ENCODE data around the gene STK24.
"Not testable (repeated sequence)": the region's sequence is repeated elsewhere in the genome, so short reads cannot be mapped to it uniquely, and the experiment has no call there.

Gene STK24

DNA sequence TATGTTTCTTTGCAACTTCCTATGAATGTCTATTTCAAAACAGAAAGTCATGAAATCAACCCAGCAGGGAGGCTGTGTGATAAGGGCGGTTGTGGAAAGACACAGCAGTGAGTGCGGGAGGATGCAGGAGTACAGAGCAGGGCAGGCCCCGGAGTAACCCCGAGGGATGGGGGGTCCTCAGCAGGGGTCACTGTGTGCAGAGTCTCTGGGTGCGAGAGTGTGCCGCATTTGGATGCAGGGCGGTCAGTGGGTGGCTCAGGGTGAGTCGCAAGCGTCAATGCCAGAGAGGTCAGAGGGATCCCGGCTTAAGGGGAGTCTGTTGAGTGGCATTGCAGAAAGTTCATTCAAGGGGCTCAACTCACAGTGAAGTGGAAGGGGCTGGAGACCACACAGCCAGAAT lies 147.8 kb downstream of the STK24 start:
- Histone ChIP-seq H3K27me3 (ENCODE audit: insufficient read depth, low read length) (no peaks in the 10 kb centered on the region), H3K36me3 (ENCODE audit: insufficient read depth, low read depth, low read length) (peaks cover 42% of the 10 kb centered on the region), H3K27ac (ENCODE audit: low read length) (no peak overlapping the region), H3K4me1 (ENCODE audit: insufficient read depth, low read length) (no peaks in the 10 kb centered on the region), H3K9ac (ENCODE audit: low read depth, low read length) (no peak overlapping the region), H3K9me3 (ENCODE audit: insufficient read depth, low read depth, low read length) (no peaks in the 10 kb centered on the region), H3K4me3 (ENCODE audit: low read length) (no peak overlapping the region)

DNA sequence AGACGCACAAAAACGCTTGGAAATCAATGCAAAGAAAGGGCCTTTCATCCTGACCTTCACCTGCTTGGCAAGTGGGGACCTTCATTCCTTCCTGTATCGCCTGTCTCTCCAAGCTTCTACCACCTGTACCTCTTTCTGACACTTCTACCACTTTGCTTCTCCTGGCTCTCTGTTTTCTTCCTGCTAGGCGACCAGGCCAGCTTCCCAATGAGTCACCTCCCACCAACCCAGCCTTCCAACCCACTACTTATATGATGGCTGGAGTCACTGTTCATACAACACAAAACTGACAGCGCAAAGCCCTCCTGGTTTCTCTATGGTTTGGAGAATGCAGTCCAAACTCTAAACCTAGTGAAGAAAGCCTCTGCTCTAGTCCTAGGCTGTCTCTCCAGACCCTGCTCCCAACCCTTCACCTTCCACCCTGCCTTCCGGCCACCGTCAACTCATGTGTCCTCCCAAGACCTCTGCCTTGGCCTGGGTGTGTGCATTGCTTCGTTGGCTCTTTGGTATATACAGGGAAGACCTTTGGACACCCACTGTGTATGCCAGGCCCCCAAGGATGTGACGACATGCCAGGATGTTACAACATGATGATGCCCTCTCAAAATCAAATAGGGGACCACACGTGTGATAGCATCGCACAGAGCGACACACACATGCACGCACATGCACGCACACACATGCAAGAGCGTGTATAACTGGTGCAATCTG lies 148.5 kb downstream of the STK24 start:
- Histone ChIP-seq H3K4me3 (ENCODE audit: low read length) (no peak overlapping the region), H3K27ac (ENCODE audit: low read length) (no peak overlapping the region), H3K36me3 (ENCODE audit: insufficient read depth, low read depth, low read length) (peaks cover 42% of the 10 kb centered on the region), H3K27me3 (ENCODE audit: insufficient read depth, low read length) (no peaks in the 10 kb centered on the region), H3K9ac (ENCODE audit: low read depth, low read length) (no peak overlapping the region), H3K4me1 (ENCODE audit: insufficient read depth, low read length) (no peaks in the 10 kb centered on the region), H3K9me3 (ENCODE audit: insufficient read depth, low read depth, low read length) (no peaks in the 10 kb centered on the region)

DNA sequence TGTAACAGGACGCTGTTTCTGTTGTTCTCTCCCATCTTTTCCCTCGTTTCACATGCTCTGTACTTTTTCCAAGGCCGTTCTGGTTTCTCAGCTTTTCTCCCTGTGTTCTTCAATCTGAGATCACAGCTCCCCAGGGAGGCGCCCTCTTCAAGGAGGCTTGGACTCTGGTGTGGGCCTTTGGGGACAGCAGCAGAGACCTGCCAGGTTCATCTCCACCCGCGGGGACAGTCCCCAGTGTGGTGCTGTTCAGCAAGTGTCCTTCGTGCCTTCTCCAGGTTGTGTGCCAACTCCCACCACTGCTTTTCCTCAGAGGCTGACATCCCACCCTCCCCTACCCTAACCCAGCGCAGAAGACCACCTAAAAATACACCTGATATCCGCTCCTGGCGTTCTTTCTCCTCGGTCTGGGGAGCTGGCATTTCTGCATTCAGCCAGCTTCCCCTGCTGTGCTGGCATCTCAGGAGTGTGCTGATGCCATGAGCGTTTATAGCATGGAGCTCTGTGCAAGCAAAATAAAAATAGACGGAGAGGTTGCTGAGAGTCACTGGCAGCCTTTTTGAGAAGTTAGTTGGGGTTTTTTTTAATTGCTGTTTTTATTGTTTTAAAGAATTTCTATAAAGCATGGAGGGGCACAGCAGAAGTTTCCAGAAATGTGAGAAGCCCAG lies 149.4 kb downstream of the STK24 start:
- Histone ChIP-seq H3K9me3 (ENCODE audit: insufficient read depth, low read depth, low read length) (no peaks in the 10 kb centered on the region), H3K36me3 (ENCODE audit: insufficient read depth, low read depth, low read length) (peaks cover 45% of the 10 kb centered on the region), H3K4me3 (ENCODE audit: low read length) (no peak overlapping the region), H3K9ac (ENCODE audit: low read depth, low read length) (no peak overlapping the region), H3K27me3 (ENCODE audit: insufficient read depth, low read length) (no peaks in the 10 kb centered on the region), H3K27ac (ENCODE audit: low read length) (no peak overlapping the region), H3K4me1 (ENCODE audit: insufficient read depth, low read length) (no peaks in the 10 kb centered on the region)

DNA sequence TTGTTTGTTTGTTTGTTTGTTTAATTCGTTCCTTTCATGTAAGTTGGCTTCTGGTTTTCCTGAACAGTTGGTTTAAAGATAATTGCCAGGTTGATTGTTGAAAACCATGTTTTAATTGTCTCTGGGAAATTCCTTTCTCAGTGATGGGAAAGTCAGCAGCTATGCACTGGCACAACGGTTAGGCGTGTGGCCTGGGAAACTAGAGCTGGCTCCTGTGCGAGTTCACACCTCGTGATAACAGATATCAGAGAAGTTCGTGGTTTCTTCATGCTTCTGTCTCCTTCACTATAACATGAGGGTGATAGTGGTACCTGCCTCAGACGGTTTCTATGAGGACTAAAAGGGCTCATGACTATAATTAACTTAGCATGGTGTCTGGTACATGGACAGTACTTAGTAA lies 153.5 kb downstream of the STK24 start:
- H3K9ac ChIP-seq (ENCODE audit: low read depth, low read length) = no peak overlapping the region
- H3K27ac ChIP-seq (ENCODE audit: low read length) = no peak overlapping the region
- H3K9me3 ChIP-seq (ENCODE audit: insufficient read depth, low read depth, low read length) = no peaks in the 10 kb centered on the region
- H3K36me3 ChIP-seq (ENCODE audit: insufficient read depth, low read depth, low read length) = peaks cover 42% of the 10 kb centered on the region
- no peak overlapping the region for H3K4me3 ChIP-seq (ENCODE audit: low read length)
- no peaks in the 10 kb centered on the region for H3K4me1 ChIP-seq (ENCODE audit: insufficient read depth, low read length)
- H3K27me3 ChIP-seq (ENCODE audit: insufficient read depth, low read length) = no peaks in the 10 kb centered on the region

DNA sequence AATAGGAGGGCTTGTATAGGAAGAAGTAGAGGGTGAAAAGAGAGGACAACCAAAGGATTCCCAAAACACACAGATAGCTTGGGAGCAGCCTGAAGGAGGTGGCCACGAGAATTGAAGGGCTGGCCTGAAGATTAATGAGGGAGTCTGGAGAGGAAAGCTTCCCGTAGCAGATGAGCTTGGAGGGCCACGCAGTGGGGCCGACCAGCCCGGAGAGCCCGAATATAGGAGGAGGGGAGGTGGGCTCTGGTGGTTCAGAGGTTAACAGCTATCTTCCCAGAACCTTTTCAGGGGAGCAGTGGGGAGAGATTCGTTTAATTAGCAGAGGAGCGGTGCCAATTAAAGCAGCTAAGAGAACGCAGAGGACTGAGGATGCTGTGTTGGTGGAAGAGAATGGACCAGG lies 154.9 kb downstream of the STK24 start:
- Histone ChIP-seq H3K4me3 (ENCODE audit: low read length) (no peak overlapping the region), H3K9ac (ENCODE audit: low read depth, low read length) (no peak overlapping the region), H3K36me3 (ENCODE audit: insufficient read depth, low read depth, low read length) (peaks cover 44% of the 10 kb centered on the region), H3K4me1 (ENCODE audit: insufficient read depth, low read length) (no peaks in the 10 kb centered on the region), H3K27me3 (ENCODE audit: insufficient read depth, low read length) (no peaks in the 10 kb centered on the region), H3K9me3 (ENCODE audit: insufficient read depth, low read depth, low read length) (no peaks in the 10 kb centered on the region), H3K27ac (ENCODE audit: low read length) (no peak overlapping the region)

DNA sequence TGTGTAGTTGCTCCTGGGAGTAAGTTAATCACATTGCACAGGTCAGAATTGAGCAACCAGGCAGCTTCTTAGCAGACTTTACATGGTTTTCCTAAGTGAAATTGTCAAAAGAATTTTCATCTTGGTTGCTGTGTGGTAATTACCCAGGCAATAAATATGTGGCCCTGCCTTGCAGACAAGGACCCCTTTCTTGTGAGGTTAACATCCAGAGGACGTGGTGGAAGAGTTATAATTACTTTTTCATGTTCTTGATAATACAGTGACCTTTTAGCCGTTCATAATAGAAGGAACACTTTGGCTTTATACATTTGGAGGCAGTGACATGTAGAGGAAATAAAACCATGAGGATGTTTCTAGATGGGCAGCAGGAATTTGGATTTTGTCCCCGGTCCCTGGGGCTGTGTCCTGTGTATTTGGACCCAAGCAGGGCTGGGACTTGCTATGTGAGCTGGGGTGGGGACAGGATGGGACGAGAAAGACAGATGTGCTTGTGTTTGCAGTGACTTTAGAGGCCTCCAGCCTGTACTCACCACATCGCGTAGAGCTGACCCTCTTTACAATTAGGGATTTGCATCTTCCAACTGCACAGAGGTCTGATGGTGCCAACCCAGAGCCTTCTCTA lies 156.2 kb downstream of the STK24 start:
- H3K27ac ChIP-seq (ENCODE audit: low read length) = no peak overlapping the region
- H3K36me3 ChIP-seq (ENCODE audit: insufficient read depth, low read depth, low read length) = peaks cover 43% of the 10 kb centered on the region; the same call in 1 of the 2 replicates
- no peaks in the 10 kb centered on the region for H3K9me3 ChIP-seq (ENCODE audit: insufficient read depth, low read depth, low read length)
- H3K27me3 ChIP-seq (ENCODE audit: insufficient read depth, low read length) = no peaks in the 10 kb centered on the region
- no peaks in the 10 kb centered on the region for H3K4me1 ChIP-seq (ENCODE audit: insufficient read depth, low read length)
- no peak overlapping the region for H3K4me3 ChIP-seq (ENCODE audit: low read length)
- no peak overlapping the region for H3K9ac ChIP-seq (ENCODE audit: low read depth, low read length)

DNA sequence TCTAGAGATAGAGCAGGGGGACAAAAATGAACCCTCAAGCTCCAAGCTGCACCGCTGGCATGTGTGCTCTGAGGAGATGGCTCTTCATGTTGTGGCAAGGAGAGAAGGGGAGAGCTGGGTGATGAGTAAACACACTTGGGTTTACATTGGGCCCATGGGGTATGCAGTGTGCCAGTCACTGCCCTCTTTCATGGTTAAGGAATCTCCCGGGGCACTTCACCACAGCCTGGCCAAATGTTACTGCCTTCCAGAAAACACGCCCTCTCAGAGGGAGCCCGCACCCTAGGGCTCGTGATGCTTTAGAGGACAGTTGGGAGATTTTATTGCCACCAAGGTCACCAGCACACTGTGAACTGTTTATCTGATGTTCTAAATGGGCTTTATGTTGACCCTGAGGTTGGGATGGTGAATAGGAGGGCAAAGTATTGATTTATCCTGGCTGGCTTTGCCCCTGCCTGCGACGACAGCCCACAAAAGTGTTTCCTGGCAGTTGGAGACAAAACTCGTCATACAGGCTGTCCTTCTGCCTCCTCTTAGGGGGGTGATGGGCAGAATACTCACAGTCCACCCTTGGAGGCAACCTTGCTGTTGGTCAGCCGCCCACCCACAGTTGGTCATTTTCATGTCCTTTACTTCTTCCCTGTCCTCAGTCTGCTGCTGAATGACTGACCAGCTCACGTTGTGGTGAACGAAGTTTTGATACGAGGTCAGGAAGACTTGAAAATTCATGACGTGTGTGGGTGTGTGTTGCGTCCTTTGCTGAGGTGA lies 156.9 kb downstream of the STK24 start:
- no peak overlapping the region for H3K27ac ChIP-seq (ENCODE audit: low read length)
- H3K4me1 ChIP-seq (ENCODE audit: insufficient read depth, low read length) = no peaks in the 10 kb centered on the region
- H3K4me3 ChIP-seq (ENCODE audit: low read length) = no peak overlapping the region
- H3K36me3 ChIP-seq (ENCODE audit: insufficient read depth, low read depth, low read length) = peaks cover 46% of the 10 kb centered on the region; the same call in 1 of the 2 replicates
- no peaks in the 10 kb centered on the region for H3K9me3 ChIP-seq (ENCODE audit: insufficient read depth, low read depth, low read length)
- no peak overlapping the region for H3K9ac ChIP-seq (ENCODE audit: low read depth, low read length)
- H3K27me3 ChIP-seq (ENCODE audit: insufficient read depth, low read length) = no peaks in the 10 kb centered on the region

DNA sequence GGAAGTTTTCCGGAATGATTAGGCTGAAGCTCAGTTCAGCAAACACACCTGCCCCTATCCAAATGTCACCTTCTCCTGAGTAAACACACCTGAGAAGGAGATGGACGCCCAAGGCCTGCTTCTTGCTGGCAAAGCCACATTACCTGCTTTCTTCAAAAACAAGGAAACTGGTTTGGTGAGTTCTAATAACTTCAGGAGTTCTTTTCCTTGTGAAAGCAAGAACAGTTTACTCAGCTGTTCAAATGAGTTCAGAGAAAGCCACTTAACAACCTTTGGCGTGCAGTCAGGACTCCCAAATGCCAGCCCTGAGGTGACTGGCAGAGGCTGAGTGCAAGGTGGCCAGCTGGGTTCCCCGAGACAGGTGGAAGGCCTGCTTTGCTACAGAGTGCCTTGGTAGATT lies 160.5 kb downstream of the STK24 start:
- no peaks in the 10 kb centered on the region for H3K27me3 ChIP-seq (ENCODE audit: insufficient read depth, low read length)
- no peaks in the 10 kb centered on the region for H3K4me1 ChIP-seq (ENCODE audit: insufficient read depth, low read length)
- no peaks in the 10 kb centered on the region for H3K9me3 ChIP-seq (ENCODE audit: insufficient read depth, low read depth, low read length)
- no peak overlapping the region for H3K9ac ChIP-seq (ENCODE audit: low read depth, low read length)
- no peak overlapping the region for H3K27ac ChIP-seq (ENCODE audit: low read length)
- H3K36me3 ChIP-seq (ENCODE audit: insufficient read depth, low read depth, low read length) = peaks cover 64% of the 10 kb centered on the region; the same call in 1 of the 2 replicates
- H3K4me3 ChIP-seq (ENCODE audit: low read length) = no peak overlapping the region

DNA sequence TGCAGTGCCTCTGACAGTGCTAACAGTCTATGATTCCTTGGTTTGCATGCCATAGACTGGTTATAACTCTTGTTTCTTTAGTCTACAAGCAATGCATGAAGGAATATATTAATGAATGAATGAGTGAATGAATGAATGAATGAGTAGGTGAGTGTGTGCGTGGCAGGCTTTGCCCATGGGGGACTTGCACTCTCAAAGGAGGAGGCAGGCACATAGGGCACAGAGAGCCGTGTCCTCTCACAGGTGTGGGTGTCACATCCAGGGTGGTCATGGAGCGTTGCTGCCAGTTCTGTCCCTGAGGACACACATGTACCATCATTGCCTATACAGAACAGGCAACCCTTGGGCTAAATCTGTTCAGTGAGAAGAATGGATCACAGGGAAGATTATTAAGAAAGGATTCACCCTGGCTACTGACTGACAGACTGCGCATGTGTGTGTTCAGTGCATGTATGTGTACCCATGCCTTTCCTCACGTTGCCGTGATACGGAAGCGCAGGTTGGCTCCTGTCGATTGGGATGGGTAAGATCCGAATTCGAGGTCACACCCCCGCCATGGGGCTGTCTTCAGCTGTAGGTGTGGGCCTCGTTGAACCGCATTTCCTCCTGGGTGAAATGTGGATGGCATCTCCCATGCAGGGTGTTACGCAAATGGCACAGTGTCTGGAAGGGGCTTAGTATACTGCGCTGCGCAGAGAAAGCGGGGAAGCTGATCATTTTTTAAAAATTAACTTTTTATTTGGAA lies 161.4 kb downstream of the STK24 start:
- peaks cover 72% of the 10 kb centered on the region; the same call in 1 of the 2 replicates for H3K36me3 ChIP-seq (ENCODE audit: insufficient read depth, low read depth, low read length)
- no peak overlapping the region for H3K4me3 ChIP-seq (ENCODE audit: low read length)
- H3K9me3 ChIP-seq (ENCODE audit: insufficient read depth, low read depth, low read length) = no peaks in the 10 kb centered on the region
- no peak overlapping the region for H3K27ac ChIP-seq (ENCODE audit: low read length)
- H3K27me3 ChIP-seq (ENCODE audit: insufficient read depth, low read length) = no peaks in the 10 kb centered on the region
- H3K9ac ChIP-seq (ENCODE audit: low read depth, low read length) = no peak overlapping the region
- no peaks in the 10 kb centered on the region for H3K4me1 ChIP-seq (ENCODE audit: insufficient read depth, low read length)

DNA sequence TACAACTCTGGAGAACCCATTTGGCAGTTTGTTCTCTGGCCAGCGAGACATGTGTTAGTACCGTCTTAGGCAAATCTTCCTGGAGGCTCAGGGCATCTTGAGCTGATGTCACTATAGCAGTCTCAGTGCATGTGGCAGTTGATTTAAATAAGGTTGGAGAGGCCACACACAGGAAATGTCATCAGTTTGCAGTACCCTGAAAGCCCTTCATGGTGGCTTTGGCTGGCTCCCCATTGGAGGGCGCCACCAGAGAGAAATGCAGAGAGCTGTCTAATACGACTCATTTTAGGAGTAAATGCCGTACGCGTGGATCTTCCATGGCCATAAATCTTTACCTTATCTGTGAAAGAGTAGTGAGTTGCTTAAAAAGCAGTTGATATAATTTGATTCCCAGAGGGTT lies 163.1 kb downstream of the STK24 start:
- H3K9me3 ChIP-seq (ENCODE audit: insufficient read depth, low read depth, low read length) = no peaks in the 10 kb centered on the region
- H3K27ac ChIP-seq (ENCODE audit: low read length) = no peak overlapping the region
- H3K36me3 ChIP-seq (ENCODE audit: insufficient read depth, low read depth, low read length) = peaks cover 72% of the 10 kb centered on the region; the same call in 1 of the 2 replicates
- no peak overlapping the region for H3K9ac ChIP-seq (ENCODE audit: low read depth, low read length)
- H3K4me1 ChIP-seq (ENCODE audit: insufficient read depth, low read length) = no peaks in the 10 kb centered on the region
- H3K4me3 ChIP-seq (ENCODE audit: low read length) = no peak overlapping the region
- no peaks in the 10 kb centered on the region for H3K27me3 ChIP-seq (ENCODE audit: insufficient read depth, low read length)

DNA sequence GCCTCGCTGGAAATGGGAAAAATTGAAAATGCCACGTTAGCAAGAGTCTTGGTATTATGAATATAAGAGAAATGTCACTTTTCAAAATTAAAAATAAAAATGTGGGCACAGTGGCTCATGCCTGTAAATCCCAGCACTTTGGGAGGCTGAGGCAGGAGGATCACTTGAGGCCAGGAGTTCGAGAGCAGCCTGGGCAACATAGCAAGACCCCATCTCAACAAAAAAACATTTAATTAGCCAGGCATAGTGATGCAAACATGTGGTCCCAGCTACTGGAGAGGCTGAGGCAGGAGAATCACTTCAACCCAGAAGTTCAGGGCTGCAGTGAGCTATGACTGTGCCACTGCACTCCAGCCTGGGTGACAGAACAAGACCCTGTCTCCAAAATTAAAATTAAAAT lies 163.6 kb downstream of the STK24 start:
- not testable (repeated sequence) for H3K9ac ChIP-seq (ENCODE audit: low read depth, low read length); H3K9me3 ChIP-seq (ENCODE audit: insufficient read depth, low read depth, low read length); H3K27ac ChIP-seq (ENCODE audit: low read length); H3K4me1 ChIP-seq (ENCODE audit: insufficient read depth, low read length); H3K4me3 ChIP-seq (ENCODE audit: low read length); H3K27me3 ChIP-seq (ENCODE audit: insufficient read depth, low read length)
- H3K36me3 ChIP-seq (ENCODE audit: insufficient read depth, low read depth, low read length) = peaks cover 67% of the 10 kb centered on the region; the same call in 1 of the 2 replicates

Measured in iPS-20b (cell line).